Muscle of leg (tissue), 11 donors: Measurements from ENCODE around the gene PDGFA. TPM values are rescaled to one million over a fixed set of nuclear protein-coding genes. Genes with fewer than 3 reads are reported as not detected.

Experiments used
- DNase-seq: peaks from one replicate; pipeline ENCODE4 v3.0.0; 2013
- H3K27ac ChIP-seq: one replicate; pipeline ENCODE4 v1.5.1; 2013; ENCODE audit warnings: mild to moderate bottlenecking, low read length, control low read depth
- H3K27me3 ChIP-seq: one replicate; pipeline ENCODE4 v1.6.1; 2013; ENCODE audit warnings: low read length; ENCODE audit not compliant: control insufficient read depth, insufficient read depth
- H3K36me3 ChIP-seq: one replicate; pipeline ENCODE4 v1.6.1; 2013; ENCODE audit warnings: low read length; ENCODE audit not compliant: control insufficient read depth, insufficient read depth
- H3K4me1 ChIP-seq: one replicate; pipeline ENCODE4 v1.6.1; 2013; ENCODE audit warnings: low read length; ENCODE audit not compliant: control insufficient read depth, insufficient read depth
- H3K4me3 ChIP-seq: one replicate; pipeline ENCODE4 v1.5.1; 2013; ENCODE audit warnings: low read length, control low read depth
- H3K9me3 ChIP-seq: replicated peaks from 2 replicates; pipeline ENCODE4 v1.6.1; 2013; ENCODE audit warnings: low read depth, low read length; ENCODE audit not compliant: control insufficient read depth
- WGBS: methylation state at CpG from one replicate; pipeline ENCODE4 v1.1.5; 2013; ENCODE audit warnings: missing lambda C conversion rate; ENCODE audit not compliant: insufficient coverage; 5-methylcytosine and 5-hydroxymethylcytosine counted together
- polyA plus RNA-seq, 8 donors: library from polyadenylated mRNA; unstranded; fragments of 120-200 nt; gene quantifications; one replicate each; pipeline versions ENCODE4 v1.2.1 to v1.2.3, GENCODE V29; 2013; ENCODE audit warnings: inconsistent platforms in 1 of 8, low replicate concordance in 1 of 8; ENCODE audit not compliant: insufficient read length in 8 of 8, insufficient read depth in 1 of 8
- total RNA-seq: library from RNA; stranded (reverse); fragments of 120-200 nt; gene quantifications from one replicate; pipeline ENCODE4 v1.2.4, GENCODE V29; 2013

The PDGFA gene
- total and polyA plus RNA-seq, 9 donors: 26.1 to 51.6 (median 40.8) TPM

- no peak for DNase-seq
- H3K4me1 ChIP-seq: peaks cover 58% of the 10 kb centered on the region
- peak overlapping the region; percentile 3 for H3K27ac ChIP-seq
- H3K9me3 ChIP-seq: no peaks in the 10 kb centered on the region
- 49% methylated on average over 6 of the region's 7 CpGs for WGBS
- H3K27me3 ChIP-seq: no peaks in the 10 kb centered on the region
- no peaks in the 10 kb centered on the region for H3K36me3 ChIP-seq
- H3K4me3 ChIP-seq: no peak overlapping the region
These were observed 42.7 kb upstream of the PDGFA start for GRCh38 chr7:562374-562675.

GRCh38 chr7:561631-562373, 42.2 kb upstream of the PDGFA start:
- H3K9me3 ChIP-seq: no peaks in the 10 kb centered on the region
- WGBS: 80% methylated on average over 39 of the region's 44 CpGs
- peak overlapping the region; percentile 82 for H3K27ac ChIP-seq
- peaks cover 1% of the 10 kb centered on the region for H3K27me3 ChIP-seq
- H3K4me3 ChIP-seq: peak overlapping the region; percentile 5
- no peaks in the 10 kb centered on the region for H3K36me3 ChIP-seq
- peaks cover 61% of the 10 kb centered on the region for H3K4me1 ChIP-seq
- DNase-seq: peak; percentile 78

- Histone ChIP-seq H3K27ac (peak overlapping the region; percentile 82), H3K4me3 (no peak overlapping the region), H3K9me3 (no peaks in the 10 kb centered on the region), H3K27me3 (peaks cover 2% of the 10 kb centered on the region), H3K36me3 (no peaks in the 10 kb centered on the region), H3K4me1 (peaks cover 68% of the 10 kb centered on the region)
- DNase-seq: no peak
- WGBS: 70% methylated on average over 21 of the region's 21 CpGs
These were observed 41.5 kb upstream of the PDGFA start for GRCh38 chr7:560966-561630.

DNA sequence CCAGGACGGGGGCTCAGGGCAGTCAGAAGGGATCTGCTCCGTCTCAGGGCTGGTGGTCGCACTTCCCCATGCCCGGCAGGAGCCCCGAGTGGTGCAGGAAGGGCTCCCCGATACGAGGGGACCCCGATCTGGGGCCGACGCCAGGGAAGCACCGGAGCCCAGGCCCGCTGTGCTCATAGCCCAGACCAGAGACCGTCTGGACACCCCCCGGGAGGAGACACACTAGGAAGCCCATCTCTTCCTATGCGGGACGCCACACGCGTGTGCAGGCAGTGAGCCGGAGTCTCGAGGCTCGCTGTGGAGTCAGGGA, 39.7 kb upstream of the PDGFA start:
- 88% methylated on average over 14 of the region's 21 CpGs for WGBS
- no peaks in the 10 kb centered on the region for H3K9me3 ChIP-seq
- H3K27ac ChIP-seq: no peak overlapping the region
- no peaks in the 10 kb centered on the region for H3K36me3 ChIP-seq
- DNase-seq: no peak
- no peak overlapping the region for H3K4me3 ChIP-seq
- H3K27me3 ChIP-seq: peaks cover 2% of the 10 kb centered on the region
- peaks cover 59% of the 10 kb centered on the region for H3K4me1 ChIP-seq

GRCh38 chr7:557558-557881, 37.9 kb upstream of the PDGFA start:
- peaks cover 2% of the 10 kb centered on the region for H3K27me3 ChIP-seq
- H3K4me3 ChIP-seq: no peak overlapping the region
- 57% methylated on average over 7 of the region's 12 CpGs for WGBS
- no peaks in the 10 kb centered on the region for H3K36me3 ChIP-seq
- no peaks in the 10 kb centered on the region for H3K9me3 ChIP-seq
- H3K27ac ChIP-seq: no peak overlapping the region
- H3K4me1 ChIP-seq: peaks cover 57% of the 10 kb centered on the region
- DNase-seq: peak; percentile 56

- H3K27me3 ChIP-seq: peaks cover 2% of the 10 kb centered on the region
- no peaks in the 10 kb centered on the region for H3K9me3 ChIP-seq
- H3K4me1 ChIP-seq: peaks cover 57% of the 10 kb centered on the region
- WGBS: 87% methylated on average over 6 of the region's 32 CpGs
- no peaks in the 10 kb centered on the region for H3K36me3 ChIP-seq
- no peak overlapping the region for H3K4me3 ChIP-seq
- DNase-seq: no peak
- no peak overlapping the region for H3K27ac ChIP-seq
These were observed 37.4 kb upstream of the PDGFA start for GRCh38 chr7:556837-557557.

DNA sequence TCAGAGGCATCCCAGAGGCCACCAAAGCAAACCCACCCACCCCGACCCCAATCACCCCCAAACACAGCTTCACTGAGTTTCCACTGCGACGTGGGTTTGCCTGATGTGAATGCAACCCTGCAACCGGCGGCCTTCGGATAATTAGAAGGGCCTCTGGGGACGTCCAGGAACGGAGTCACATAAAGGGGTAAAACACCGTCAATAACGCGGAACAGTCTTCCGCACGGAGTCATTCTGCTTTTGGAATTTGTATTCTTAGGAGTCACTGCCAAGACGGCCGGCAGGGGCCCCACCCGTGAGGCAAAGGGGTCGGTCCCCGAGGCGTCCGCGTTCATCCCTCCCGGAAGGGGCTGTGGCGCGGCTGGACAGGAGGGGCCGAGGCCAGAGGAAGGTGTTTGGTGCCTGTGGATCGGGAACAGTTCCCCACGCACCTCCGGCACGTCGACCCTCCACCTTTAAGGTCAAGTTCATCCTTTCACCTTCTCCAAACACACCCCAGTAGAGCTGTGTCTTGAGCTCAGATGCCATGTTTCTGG, 36.7 kb upstream of the PDGFA start:
- 32% methylated on average over 21 of the region's 30 CpGs for WGBS
- peaks cover 50% of the 10 kb centered on the region for H3K4me1 ChIP-seq
- H3K27me3 ChIP-seq: peaks cover 2% of the 10 kb centered on the region
- H3K4me3 ChIP-seq: no peak overlapping the region
- DNase-seq: no peak
- H3K36me3 ChIP-seq: no peaks in the 10 kb centered on the region
- H3K9me3 ChIP-seq: no peaks in the 10 kb centered on the region
- H3K27ac ChIP-seq: no peak overlapping the region

DNA sequence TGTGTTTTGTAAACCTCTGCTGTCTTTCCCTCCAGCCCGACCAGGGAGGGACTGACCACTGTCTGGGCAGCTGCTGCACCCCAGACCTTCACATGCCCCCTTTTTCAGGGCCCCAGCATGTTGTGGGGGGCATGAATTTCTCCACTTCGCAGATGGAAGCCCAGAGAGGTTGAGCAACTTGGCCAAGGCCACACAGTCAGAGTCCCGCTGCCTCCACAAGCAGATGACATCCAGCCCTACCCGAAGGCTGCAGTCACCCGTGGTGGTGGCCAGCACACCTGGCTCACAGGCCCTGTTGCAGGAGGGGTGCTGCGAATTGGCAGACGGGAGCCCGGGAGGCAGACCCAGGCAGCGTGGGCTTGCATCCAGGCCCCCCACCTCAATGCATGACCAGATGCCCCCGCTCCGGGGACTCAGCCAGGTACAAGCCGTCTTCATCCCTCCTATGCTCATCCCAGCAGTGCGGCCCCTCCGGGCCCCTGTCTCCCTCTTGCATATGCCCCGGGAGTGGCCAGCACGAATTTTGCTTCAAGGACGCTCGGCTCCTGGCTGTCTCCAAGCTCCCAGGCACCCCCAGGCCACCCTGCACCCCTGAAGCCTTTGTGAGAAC, 36.0 kb upstream of the PDGFA start:
- 76% methylated on average over 17 of the region's 18 CpGs for WGBS
- Histone ChIP-seq H3K9me3 (no peaks in the 10 kb centered on the region), H3K27ac (no peak overlapping the region), H3K36me3 (no peaks in the 10 kb centered on the region), H3K4me3 (no peak overlapping the region), H3K4me1 (peaks cover 43% of the 10 kb centered on the region), H3K27me3 (peaks cover 2% of the 10 kb centered on the region)
- DNase-seq: no peak

DNA sequence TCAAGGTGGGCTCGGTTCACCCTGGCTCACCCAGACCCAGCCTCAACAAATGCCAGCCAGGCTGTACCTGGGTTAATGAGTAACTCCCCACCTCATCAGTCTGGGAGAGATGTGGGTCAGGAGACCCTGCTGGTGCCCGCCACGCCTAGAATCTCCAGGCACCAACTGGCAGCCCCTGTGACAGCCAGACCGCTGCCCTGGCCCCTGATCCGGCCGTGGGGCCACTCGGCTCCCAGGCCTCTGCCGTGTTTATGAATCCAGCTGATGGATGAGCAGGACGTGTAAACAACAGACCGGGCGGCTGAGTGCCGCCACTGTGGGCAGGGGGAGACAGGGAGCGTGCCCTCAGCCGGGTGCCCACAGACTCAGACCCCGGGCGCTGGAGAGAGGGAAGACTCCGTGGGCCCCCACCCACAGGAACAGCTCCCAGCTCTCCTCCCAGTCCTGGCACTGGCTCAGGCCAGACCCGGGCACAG, 34.0 kb upstream of the PDGFA start:
- Histone ChIP-seq H3K36me3 (peaks cover 9% of the 10 kb centered on the region), H3K9me3 (no peaks in the 10 kb centered on the region), H3K4me3 (no peak overlapping the region), H3K27ac (peak overlapping the region; percentile 67), H3K4me1 (peaks cover 38% of the 10 kb centered on the region), H3K27me3 (peaks cover 2% of the 10 kb centered on the region)
- no peak for DNase-seq
- WGBS: 74% methylated on average over 17 of the region's 18 CpGs
